Measurements from ENCODE around the gene HOXA10.

The HOXA10 gene

GRCh38 chr7:27191833-27192545 is 17.9 kb upstream of the HOXA10 start:
- Histone ChIP-seq H3K27me3 (ENCODE audit: insufficient read depth, poor library complexity, severe bottlenecking) (peaks cover 59% of the 10 kb centered on the region), H3K4me3 (replicated peaks; ENCODE audit: insufficient read depth, low read length) (peak overlapping the region; percentile 9), H3K27ac (replicated peaks) (no peak overlapping the region)
- no peak for DNase-seq (ENCODE audit: low read depth in 1 of 2, low spot score in 1 of 2)
- no peak for TF ChIP-seq CTCF (IDR thresholded peaks at IDR 0.05; ENCODE audit: insufficient read depth, low read length)
- no peak for TF ChIP-seq POLR2AphosphoS5 (IDR thresholded peaks at IDR 0.05; ENCODE audit: low read depth)
- TF ChIP-seq REST (IDR thresholded peaks at IDR 0.05; ENCODE audit: insufficient replicate concordance, low read depth) = no peak
- no peak for TF ChIP-seq SPI1 (IDR thresholded peaks at IDR 0.05; ENCODE audit: borderline replicate concordance, low read depth)
- no peak for TF ChIP-seq GABPA (IDR thresholded peaks at IDR 0.05; ENCODE audit: low read depth)

GRCh38 chr7:27191161-27191731 is 17.1 kb upstream of the HOXA10 start:
- TF ChIP-seq CTCF (IDR thresholded peaks at IDR 0.05; ENCODE audit: insufficient read depth, low read length) = no peak
- TF ChIP-seq REST (IDR thresholded peaks at IDR 0.05; ENCODE audit: insufficient replicate concordance, low read depth) = no peak
- no peak for TF ChIP-seq POLR2AphosphoS5 (IDR thresholded peaks at IDR 0.05; ENCODE audit: low read depth)
- TF ChIP-seq SPI1 (IDR thresholded peaks at IDR 0.05; ENCODE audit: borderline replicate concordance, low read depth) = no peak
- no peak for TF ChIP-seq GABPA (IDR thresholded peaks at IDR 0.05; ENCODE audit: low read depth)
- DNase-seq (ENCODE audit: low read depth in 1 of 2, low spot score in 1 of 2) = no peak
- H3K27me3 ChIP-seq (ENCODE audit: insufficient read depth, poor library complexity, severe bottlenecking) = peaks cover 59% of the 10 kb centered on the region
- H3K4me3 ChIP-seq (replicated peaks; ENCODE audit: insufficient read depth, low read length) = no peak overlapping the region
- no peak overlapping the region for H3K27ac ChIP-seq (replicated peaks)

- DNase-seq (ENCODE audit: low read depth in 1 of 2, low spot score in 1 of 2) = no peak
- H3K27me3 ChIP-seq (ENCODE audit: insufficient read depth, poor library complexity, severe bottlenecking) = peaks cover 64% of the 10 kb centered on the region
- H3K27ac ChIP-seq (replicated peaks) = no peak overlapping the region
- no peak overlapping the region for H3K4me3 ChIP-seq (replicated peaks; ENCODE audit: insufficient read depth, low read length)
- TF ChIP-seq POLR2AphosphoS5 (IDR thresholded peaks at IDR 0.05; ENCODE audit: low read depth) = no peak
- TF ChIP-seq GABPA (IDR thresholded peaks at IDR 0.05; ENCODE audit: low read depth) = no peak
- no peak for TF ChIP-seq CTCF (IDR thresholded peaks at IDR 0.05; ENCODE audit: insufficient read depth, low read length)
- peak; percentile 36; the same call in 1 of the 2 replicates for TF ChIP-seq SPI1 (IDR thresholded peaks at IDR 0.05; ENCODE audit: borderline replicate concordance, low read depth)
- no peak for TF ChIP-seq REST (IDR thresholded peaks at IDR 0.05; ENCODE audit: insufficient replicate concordance, low read depth)
Measured at GRCh38 chr7:27189997-27190748, 16.1 kb upstream of the HOXA10 start.
